HL-60 (cell line): Measurements from ENCODE around the gene ADGRE1.

Experiments used
- DNase-seq, 2 experiments: peaks; one replicate each; pipeline ENCODE4 v3.0.0-alpha.2; 2010 to 2020; ENCODE audit warnings: low read depth in 1 of 2, low spot score in 1 of 2
- H3K27ac ChIP-seq: fragments of 250-450 bp; sonication (Bioruptor Pico); replicated peaks from 2 replicates; pipeline ENCODE4 v1.5.1; 2020; ENCODE audit warnings: mild to moderate bottlenecking, moderate library complexity
- H3K27me3 ChIP-seq: fragments of 250-450 bp; sonication (Bioruptor Pico); 2 replicates; pipeline ENCODE4 v1.5.1; 2021; ENCODE audit warnings: mild to moderate bottlenecking, moderate library complexity; ENCODE audit not compliant: insufficient read depth, poor library complexity, severe bottlenecking
- H3K4me3 ChIP-seq: replicated peaks from 2 replicates; pipeline ENCODE4 v1.5.1; 2011; ENCODE audit warnings: mild to moderate bottlenecking, control low read depth, low read length; ENCODE audit not compliant: insufficient read depth
- GABPA ChIP-seq: IDR thresholded peaks from 2 replicates; pipeline ENCODE4 v1.6.1; 2012; ENCODE audit warnings: low read depth
- POLR2AphosphoS5 ChIP-seq: IDR thresholded peaks from 2 replicates; pipeline ENCODE4 v1.6.1; 2012; ENCODE audit warnings: low read depth
- SPI1 ChIP-seq: IDR thresholded peaks from 2 replicates; pipeline ENCODE4 v1.6.1; 2012; ENCODE audit warnings: low read depth, mild to moderate bottlenecking, borderline replicate concordance
- TF ChIP-seq, protein P1 (sequence below): IDR thresholded peaks from 2 replicates; pipeline ENCODE4 v1.6.1; 2012; ENCODE audit warnings: low read depth; ENCODE audit not compliant: insufficient replicate concordance
- TF ChIP-seq, protein P2 (sequence below): IDR thresholded peaks from one replicate; pipeline ENCODE4 v1.5.1; 2011; ENCODE audit warnings: low read length, control low read depth, inconsistent platforms; ENCODE audit not compliant: insufficient read depth

ADGRE1 gene

DNA sequence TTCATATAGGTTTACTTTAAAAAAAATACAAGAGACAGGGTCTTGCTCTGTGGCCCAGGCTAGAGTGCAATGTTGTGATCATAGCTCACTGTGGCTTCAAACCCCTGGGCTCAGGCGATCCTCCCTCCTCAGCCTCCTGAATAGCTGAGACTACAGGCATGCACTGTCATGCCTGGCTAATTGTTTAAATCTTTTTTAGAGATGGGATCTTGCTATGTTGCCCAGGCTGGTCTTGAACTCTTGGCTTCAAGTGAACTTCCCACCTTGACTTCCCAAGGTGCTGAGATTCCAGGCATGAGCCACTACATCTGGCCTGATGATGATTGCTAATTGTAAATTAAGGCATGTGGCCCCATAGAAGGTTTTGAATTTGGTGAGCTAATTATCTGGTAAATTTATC is 35.4 kb upstream of the ADGRE1 start:
- Histone ChIP-seq H3K27me3 (no peaks in the 10 kb centered on the region), H3K27ac (no peak overlapping the region), H3K4me3 (no peak overlapping the region)
- TF ChIP-seq, protein P1, sequence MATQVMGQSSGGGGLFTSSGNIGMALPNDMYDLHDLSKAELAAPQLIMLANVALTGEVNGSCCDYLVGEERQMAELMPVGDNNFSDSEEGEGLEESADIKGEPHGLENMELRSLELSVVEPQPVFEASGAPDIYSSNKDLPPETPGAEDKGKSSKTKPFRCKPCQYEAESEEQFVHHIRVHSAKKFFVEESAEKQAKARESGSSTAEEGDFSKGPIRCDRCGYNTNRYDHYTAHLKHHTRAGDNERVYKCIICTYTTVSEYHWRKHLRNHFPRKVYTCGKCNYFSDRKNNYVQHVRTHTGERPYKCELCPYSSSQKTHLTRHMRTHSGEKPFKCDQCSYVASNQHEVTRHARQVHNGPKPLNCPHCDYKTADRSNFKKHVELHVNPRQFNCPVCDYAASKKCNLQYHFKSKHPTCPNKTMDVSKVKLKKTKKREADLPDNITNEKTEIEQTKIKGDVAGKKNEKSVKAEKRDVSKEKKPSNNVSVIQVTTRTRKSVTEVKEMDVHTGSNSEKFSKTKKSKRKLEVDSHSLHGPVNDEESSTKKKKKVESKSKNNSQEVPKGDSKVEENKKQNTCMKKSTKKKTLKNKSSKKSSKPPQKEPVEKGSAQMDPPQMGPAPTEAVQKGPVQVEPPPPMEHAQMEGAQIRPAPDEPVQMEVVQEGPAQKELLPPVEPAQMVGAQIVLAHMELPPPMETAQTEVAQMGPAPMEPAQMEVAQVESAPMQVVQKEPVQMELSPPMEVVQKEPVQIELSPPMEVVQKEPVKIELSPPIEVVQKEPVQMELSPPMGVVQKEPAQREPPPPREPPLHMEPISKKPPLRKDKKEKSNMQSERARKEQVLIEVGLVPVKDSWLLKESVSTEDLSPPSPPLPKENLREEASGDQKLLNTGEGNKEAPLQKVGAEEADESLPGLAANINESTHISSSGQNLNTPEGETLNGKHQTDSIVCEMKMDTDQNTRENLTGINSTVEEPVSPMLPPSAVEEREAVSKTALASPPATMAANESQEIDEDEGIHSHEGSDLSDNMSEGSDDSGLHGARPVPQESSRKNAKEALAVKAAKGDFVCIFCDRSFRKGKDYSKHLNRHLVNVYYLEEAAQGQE = no peak
- no peak for TF ChIP-seq POLR2AphosphoS5
- no peak for TF ChIP-seq SPI1
- TF ChIP-seq, protein P2, sequence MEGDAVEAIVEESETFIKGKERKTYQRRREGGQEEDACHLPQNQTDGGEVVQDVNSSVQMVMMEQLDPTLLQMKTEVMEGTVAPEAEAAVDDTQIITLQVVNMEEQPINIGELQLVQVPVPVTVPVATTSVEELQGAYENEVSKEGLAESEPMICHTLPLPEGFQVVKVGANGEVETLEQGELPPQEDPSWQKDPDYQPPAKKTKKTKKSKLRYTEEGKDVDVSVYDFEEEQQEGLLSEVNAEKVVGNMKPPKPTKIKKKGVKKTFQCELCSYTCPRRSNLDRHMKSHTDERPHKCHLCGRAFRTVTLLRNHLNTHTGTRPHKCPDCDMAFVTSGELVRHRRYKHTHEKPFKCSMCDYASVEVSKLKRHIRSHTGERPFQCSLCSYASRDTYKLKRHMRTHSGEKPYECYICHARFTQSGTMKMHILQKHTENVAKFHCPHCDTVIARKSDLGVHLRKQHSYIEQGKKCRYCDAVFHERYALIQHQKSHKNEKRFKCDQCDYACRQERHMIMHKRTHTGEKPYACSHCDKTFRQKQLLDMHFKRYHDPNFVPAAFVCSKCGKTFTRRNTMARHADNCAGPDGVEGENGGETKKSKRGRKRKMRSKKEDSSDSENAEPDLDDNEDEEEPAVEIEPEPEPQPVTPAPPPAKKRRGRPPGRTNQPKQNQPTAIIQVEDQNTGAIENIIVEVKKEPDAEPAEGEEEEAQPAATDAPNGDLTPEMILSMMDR = no peak
- TF ChIP-seq GABPA = no peak
- no peak for DNase-seq

- TF ChIP-seq SPI1 (no peak), GABPA (no peak), POLR2AphosphoS5 (no peak)
- TF ChIP-seq, protein P1 = no peak
- TF ChIP-seq, protein P2 = no peak
- Histone ChIP-seq H3K27me3 (no peaks in the 10 kb centered on the region), H3K27ac (no peak overlapping the region), H3K4me3 (no peak overlapping the region)
- DNase-seq = no peak
These were observed 33.5 kb upstream of the ADGRE1 start for GRCh38 chr19:6853868-6854267.

DNA sequence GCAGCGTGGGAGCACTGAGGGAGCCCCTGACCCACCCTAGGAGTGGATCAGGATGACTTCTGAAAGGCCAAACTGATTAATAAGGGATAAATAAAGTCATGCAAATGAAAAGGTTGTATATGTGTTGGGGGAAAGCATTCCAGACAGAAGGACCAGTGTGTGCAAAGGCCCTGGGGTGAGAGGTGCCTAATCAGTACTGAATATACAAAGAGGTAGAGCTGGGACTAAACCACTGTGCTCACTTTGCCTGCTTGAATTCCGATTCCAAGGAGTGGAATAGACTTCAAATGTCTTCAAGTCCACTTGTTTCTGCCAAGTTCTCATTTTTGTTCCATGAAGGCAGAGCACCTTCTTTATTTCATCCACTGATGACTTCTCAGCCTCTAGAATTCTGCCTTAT is 32.6 kb upstream of the ADGRE1 start:
- TF ChIP-seq, protein P1 = no peak
- H3K27ac ChIP-seq = no peak overlapping the region
- H3K27me3 ChIP-seq = no peaks in the 10 kb centered on the region
- no peak overlapping the region for H3K4me3 ChIP-seq
- no peak for DNase-seq

DNA sequence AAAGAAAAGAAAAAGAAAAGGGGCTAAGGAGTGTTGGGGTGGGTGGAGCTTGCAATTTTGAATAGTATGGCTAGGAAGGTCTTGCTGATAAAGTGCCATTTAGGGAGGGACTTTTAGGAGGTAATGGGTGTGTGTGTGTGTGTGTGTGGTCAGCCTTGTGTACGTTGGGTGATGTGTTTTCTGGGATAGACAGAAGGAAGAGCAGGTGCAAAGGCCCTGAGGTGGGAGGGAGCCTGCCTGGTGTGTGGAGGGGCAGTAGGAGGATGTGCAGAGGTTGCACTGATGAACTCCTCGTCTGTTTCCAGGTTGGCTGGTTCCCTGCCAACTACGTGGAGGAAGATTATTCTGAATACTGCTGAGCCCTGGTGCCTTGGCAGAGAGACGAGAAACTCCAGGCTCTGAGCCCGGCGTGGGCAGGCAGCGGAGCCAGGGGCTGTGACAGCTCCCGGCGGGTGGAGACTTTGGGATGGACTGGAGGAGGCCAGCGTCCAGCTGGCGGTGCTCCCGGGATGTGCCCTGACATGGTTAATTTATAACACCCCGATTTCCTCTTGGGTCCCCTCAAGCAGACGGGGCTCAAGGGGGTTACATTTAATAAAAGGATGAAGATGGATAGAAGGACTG is 30.5 kb upstream of the ADGRE1 start:
- DNase-seq = no peak
- H3K4me3 ChIP-seq = no peak overlapping the region
- TF ChIP-seq POLR2AphosphoS5 (no peak; the same call in 1 of the 2 replicates), GABPA (no peak), SPI1 (no peak)
- TF ChIP-seq, protein P2 = no peak
- TF ChIP-seq, protein P1 = no peak
- no peaks in the 10 kb centered on the region for H3K27me3 ChIP-seq
- no peak overlapping the region for H3K27ac ChIP-seq
